Right ventricle myocardium superior (tissue), 1 donor: ENCODE measurements around the gene MALL. TPM values are rescaled to one million over a fixed set of nuclear protein-coding genes. Genes with fewer than 3 reads are reported as not detected.
A peak's percentile ranks its signal among the peaks of the same experiment; 100 is the strongest.
"Not testable (repeated sequence)": the region's sequence is repeated elsewhere in the genome, so short reads cannot be mapped to it uniquely, and the experiment has no call there.

Experiments used
- ATAC-seq: fragments of 200-7000 bp; cut with Tn5 transposase; one replicate; pipeline ENCODE4 v1.9.1; 2020; ENCODE audit warnings: mild to moderate bottlenecking; ENCODE audit not compliant: poor library complexity
- DNase-seq: peaks from one replicate; pipeline ENCODE4 v3.0.0-alpha.2; 2020
- intact Hi-C: fragments of 100-400 bp; cut with DNase I; formaldehyde crosslinking; loops from one replicate; pipeline ENCODE4 v1.11.2; 2022
- total RNA-seq: library from RNA; stranded (reverse); fragmentation: NEBNext Ultra II Directional; extraction: Animal tissue kit (Norgen Biotek cat#: 25700); gene quantifications from one replicate; pipeline ENCODE4 v1.2.1, GENCODE V29; 2021
- donor health status: DM: no; HTN: yes; CAD: no; lungs with severe emphysema.

The MALL gene
- total RNA-seq, 1 donor from 2014 or later: 9.9 TPM

DNA sequence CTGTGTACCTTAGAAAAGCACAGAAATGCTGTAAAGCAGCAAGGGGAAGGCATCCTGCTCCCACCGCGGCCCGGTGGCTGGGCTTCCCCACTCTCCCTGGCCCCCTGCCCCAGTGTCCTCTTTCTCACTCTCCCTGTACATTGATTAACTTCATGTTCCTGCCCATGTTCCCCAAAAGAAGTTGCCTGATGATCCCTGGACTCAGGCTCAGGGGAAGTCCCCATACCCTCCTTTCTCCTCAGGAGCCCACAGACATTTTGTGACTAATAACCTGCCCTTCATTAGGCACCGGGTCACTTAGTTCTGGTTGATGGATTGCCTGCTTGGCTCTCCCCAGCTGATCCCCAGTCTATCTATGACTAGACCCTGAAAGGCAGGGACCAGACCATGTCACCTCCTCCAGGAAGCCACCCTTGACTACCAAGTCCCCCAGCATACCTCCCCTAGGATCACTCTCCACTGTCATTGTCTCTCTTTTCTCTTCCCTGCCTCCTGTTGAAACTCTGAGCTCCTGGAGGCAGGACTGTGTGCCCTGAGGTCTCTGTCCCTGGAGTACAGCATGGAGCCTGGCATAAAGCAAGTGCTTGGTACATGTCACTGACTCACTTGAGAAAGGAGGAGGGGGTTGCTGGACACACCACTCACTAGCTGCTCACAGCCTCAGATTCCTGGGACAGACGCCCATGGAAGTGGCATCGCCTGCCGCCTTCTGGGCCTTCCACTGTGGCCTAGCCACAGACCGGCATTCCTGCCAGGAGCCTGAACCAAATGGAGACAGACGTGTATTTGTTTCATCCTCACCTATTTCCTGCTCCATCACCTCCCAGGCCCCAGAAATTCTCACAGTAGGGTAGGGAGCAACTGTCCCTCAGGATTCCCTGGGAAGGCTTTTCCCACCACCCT, 13.5 kb downstream of the MALL start:
- intact Hi-C loops: no loop called here

DNA sequence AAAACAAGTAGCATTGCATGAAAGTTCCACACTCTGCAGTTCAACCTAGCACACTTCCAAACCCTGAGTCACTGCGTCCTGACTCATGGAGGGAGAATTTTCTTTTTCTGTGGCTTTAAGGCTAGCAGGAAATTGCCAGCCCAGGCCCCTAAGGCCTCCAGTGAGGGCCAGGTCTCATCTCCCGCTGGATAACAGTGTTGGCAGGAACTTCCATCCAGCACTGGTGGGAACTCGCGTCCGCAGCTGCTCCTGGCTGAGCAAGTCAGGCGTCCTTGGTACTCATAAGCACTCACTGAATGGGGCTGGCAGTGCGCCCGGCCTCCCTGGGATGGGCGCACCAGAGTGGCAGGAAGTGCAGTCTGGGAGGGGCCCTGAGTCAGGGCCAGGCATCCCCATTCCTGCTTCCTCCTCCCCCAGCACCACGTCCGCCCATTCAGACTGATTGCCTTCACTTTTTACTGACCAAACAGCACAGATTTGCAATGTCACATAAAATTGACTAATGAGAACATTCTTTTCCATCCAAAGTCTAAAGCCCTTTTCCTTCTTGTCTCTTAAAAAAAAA, 14.3 kb downstream of the MALL start:
- intact Hi-C loops: no loop called here
- peak; percentile 96 for ATAC-seq

More for the DNA sequence above, 13.5 kb downstream of the MALL start:
- DNase-seq (peak; percentile 47), ATAC-seq (no peak)

DNA sequence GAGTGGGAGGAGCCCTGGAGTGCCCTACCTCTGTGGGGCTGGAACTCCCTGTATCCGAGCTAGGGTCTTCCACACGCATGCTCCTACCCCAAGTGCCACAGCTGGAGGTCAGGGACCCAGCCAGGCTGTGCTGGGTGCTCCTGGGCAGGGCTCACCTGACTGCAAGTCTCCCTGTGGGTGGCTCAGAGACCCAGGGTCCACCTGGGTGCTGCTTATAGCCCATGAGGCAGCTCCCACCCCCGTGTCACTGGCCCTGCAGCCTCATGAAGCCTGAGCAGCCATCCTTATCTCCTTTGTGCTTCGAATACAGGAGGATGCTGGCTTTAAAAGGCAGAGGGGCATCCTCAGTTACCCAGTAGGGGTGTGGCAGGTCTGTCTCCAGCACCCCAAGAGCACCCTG, 14.7 kb downstream of the MALL start:
- DNase-seq, ATAC-seq, intact Hi-C loops: not testable (repeated sequence)

More for the DNA sequence above, 14.3 kb downstream of the MALL start:
- peak; percentile 99 for DNase-seq

DNA sequence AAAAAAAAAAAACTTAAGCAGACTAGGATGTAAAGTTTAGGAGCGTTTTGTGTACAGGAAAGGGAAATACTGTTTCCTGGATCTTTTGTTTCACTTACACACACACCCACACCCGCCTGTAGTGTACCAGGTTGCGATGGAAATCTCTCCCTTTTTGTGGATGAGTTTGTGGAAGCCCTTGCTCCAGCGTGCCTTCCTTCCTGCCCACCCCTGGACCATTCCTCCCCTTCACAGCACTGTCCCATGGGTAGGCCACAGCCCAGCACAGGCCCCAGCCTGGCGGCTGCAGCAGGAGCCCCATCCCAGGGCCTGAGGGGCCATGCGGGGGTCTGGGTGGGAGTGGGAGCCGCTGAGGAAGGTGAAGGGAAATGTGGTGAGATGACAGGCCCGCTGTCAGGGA, 15.1 kb downstream of the MALL start:
- no peak for ATAC-seq
- DNase-seq: no peak
- intact Hi-C loops: no loop called here

DNA sequence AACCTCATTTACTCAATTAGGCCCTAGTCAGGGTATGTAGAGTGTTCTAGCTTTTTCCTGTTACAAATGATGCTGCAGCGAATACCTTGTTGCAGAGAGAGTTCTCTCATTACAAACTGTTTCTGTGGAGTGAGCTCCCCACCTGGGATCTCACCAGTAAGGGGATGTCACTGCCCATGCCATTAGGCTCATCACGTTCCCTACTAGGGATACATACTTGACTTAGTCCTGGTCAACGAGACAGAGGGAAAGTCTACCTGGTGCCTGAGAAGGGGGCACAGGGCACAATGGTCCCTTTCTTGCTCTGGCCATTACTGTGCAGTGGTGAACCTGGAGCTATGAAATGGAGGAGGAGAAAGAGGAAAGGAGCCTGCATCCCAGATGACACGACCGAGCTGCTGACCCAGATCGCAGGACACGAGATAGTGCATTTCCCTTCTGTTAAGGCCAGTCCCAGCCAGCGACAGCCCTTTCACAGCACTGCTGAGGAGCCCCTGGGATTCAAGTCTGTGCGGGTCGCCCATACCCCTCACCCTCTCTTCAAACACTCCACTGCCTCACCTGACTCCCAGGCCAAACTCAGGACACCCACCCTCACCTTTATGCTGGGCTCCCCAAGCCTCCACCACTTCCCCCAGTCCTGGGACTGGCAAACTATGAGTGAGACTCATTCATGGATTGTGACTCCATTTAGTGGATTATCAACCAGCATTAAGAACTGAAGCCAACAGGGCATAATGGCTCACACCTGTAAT, 16.0 kb downstream of the MALL start:
- intact Hi-C loops: no loop called here
- no peak for ATAC-seq
- no peak for DNase-seq

DNA sequence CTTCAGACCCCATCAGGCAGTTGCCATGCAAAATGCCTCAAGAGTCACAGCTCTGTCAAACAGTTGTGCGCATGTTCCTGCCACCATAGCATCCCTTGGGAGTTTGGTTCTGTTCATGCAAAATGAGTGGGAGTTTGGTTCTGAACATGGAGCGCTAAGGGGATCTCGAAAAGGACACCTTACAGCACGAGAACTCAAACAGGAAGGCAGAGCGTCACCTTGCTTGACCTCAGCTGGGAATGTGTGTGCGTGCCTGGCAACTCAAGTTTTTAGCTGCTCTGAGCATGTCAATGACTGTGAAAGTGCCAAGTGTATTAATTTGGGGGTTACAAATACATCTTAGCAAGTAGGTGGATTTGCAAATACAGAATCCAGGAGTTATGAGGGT, 16.6 kb downstream of the MALL start:
- DNase-seq: no peak
- no peak for ATAC-seq
- intact Hi-C loops: no loop called here

DNA sequence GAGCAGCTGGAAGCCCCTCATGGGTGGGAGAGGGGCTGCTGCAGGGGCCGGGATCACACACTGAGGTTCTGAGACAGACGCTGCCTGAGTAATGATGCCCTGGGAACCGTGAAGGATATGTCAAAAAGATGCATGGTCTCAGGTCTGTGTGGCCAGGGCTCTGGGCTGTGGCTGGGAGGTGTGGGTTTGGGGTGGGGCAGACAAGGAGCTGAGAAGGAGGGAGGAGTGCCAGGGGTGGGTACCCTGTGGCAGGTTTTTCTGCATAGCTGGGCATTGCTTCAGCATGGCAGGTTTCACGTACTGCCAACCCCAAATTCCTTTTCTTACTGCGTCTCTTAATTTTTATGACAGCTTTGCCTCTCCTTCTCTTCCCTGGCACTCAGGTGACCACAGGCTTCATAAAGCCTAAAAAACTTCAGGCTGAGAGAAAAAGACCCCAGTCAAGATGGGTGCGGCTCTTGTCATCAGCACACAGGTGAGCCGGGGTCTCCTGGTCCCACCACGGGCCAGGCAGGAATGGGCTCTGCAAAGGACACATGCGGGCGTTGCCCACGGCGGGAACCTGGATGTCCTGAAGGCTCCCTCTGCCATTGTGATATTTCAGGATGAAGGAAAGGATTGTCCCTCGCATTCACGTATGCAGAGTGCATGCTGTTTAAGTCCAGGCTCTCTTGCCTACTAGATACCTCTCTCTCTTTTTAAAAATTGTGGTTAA, 18.0 kb downstream of the MALL start:
- DNase-seq (no peak), ATAC-seq (no peak)
- intact Hi-C loops: no loop called here

DNA sequence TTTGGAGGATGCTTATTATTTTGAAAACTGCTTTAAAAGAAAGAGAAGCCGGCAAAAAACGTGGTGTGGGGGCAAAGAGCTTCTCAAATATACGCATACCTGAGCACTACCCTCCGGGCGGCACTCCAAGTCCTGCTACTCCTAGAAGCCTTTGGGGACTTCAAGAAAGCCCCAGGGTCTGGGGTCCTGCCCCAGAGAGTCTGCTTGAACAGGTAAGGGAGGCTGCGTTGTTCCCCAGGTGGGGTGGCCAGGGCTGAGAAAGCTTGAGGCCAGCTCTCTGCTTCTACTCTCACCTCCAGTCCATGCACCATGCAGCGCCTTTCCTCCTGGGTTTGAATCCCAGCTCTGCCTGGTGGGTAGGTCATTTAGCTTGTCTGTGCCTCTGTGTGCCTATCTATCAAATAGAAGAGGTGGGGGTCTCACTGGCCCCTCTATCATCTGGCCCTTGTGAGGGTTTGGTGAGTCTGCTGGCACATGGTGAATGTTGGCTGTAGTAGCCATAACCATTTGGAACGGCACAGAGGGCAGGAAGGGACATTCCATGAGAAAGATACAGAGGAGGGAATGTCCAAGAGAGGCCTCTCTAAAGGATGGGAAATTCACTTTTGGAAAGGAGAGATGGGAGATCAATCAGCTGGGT, 19.5 kb downstream of the MALL start:
- no peak for ATAC-seq
- intact Hi-C loops: no loop called here
- DNase-seq: no peak

DNA sequence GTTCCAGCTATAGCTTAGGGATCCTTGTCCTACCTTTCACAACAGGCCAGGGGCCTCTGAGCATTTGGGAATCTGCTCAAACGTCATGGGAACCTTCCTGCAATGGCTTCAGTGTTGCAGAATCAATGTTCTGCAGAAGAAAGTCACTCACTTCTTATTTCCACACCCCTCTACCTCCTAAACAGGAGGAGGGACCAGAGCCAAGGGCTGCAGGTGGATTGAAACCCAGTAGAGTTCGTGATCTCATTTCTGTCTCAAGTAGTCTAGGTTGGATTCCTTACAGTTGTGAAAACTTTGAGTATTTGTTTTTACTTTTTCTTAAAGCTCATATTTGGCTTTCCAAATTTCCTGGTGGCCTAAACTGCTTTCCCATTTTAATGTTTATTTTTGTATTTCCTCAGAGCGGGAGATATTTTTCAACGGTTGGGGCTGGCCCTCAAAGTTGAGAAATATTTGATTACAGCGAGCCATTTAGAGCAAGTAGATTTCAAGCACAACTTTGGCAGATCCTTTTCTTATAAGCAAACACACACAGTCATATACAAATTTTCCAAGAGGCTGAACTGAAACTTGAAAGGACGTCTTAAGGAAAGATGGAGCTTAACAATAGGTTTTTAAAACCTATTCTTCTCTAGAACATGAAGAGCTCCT, 20.6 kb downstream of the MALL start:
- ATAC-seq, intact Hi-C loops, DNase-seq: not testable (repeated sequence)

DNA sequence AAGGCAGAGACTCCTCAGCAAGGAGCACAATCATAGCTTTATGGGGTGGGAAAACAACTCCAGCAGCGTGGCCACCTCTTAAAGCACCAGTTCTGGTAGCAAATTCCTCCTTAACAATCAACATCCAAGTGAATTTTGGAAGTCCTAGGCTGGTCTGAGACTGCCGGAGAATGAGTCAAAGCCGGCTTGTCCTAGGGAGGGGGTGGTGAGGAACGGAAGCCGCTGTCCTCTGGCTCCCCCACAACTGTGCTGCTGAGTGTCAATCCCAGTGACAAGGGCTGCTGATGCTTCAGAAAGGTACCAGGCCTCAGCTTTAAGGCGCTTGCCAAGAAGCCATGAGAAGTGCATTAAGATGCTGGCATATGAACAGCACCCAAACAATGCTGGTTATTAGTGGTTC, 21.7 kb downstream of the MALL start:
- DNase-seq, ATAC-seq, intact Hi-C loops: not testable (repeated sequence)

DNA sequence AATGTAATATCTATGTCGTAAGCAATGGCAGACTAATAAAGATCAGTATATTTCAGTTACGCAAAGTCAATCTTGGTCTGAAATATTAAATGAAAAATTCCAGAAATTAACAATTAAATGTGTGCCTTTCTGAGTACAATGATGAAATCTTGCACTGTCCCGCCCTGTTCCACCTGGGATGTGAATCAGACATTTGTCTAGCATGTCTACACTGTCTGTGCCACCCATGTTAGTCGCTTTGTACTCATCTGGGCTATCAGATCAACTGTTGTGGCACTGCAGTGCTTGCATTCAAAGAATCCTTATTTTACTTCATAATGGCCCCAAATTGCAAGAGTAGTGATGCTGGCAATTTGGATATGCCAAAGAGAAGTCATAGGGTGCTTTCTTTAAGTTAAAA, 25.5 kb downstream of the MALL start:
- ATAC-seq, intact Hi-C loops: not testable (repeated sequence)

DNA sequence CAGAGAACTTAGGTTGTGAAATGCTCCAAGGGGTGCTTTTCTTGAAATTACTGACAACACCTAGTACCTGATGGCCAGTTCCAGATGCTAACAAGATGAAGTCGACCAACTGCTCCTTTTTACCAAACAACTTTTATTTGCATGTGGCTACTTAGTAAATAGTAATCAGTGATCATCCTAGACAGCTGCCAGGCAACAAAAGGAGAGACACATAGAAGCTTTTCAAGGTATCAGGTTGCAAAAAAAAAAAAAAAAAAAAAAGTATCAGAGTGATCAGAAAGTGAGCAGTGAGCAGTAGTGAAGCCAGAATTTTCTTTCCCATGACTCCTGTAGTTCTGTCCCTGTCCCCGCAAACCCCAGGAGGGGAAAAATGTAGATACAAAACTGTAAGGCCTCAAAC, 31.9 kb downstream of the MALL start:
- DNase-seq, intact Hi-C loops, ATAC-seq: not testable (repeated sequence)

More for the DNA sequence above, 25.5 kb downstream of the MALL start:
- not testable (repeated sequence) for DNase-seq

DNA sequence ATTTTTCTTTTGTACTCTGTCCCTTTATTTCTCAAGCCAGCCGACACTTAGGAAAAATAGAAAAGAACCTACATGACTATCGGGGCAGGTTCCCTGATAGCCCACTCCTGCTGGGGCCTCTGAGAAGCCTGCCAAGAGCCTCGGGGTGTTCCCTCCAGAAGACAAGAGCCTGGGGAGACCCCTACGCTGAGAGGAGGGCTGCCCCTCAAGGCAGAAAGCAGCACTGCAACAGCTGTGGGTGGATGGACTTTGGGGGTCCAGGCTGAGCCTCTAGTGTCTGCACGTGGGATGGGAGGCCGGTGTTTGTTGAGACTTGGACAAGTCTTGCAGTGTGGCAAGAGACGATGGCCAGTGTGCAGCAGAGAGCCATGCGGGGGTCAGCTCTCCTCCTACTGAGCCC, 32.5 kb downstream of the MALL start:
- intact Hi-C loops, ATAC-seq: not testable (repeated sequence)

DNA sequence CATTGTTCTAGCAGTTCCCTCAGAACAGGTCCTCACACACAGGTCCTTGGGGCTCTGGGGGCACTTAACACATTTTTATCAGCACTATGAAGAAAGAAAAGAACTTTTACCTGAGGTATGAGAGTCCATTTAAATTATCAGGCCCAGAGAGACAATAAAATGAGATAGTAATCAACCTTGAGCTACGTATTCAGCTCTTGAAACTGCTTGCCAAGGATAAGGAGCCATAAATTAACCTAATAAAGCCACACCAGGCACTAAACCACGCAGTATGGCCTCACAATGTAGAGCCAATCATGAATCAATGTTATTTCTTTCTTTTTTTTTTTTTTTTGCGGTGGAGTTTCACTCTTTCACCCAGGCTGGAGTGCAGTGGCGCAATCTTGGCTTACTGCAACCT, 37.5 kb downstream of the MALL start:
- ATAC-seq, DNase-seq, intact Hi-C loops: not testable (repeated sequence)

More for the DNA sequence above, 32.5 kb downstream of the MALL start:
- not testable (repeated sequence) for DNase-seq

DNA sequence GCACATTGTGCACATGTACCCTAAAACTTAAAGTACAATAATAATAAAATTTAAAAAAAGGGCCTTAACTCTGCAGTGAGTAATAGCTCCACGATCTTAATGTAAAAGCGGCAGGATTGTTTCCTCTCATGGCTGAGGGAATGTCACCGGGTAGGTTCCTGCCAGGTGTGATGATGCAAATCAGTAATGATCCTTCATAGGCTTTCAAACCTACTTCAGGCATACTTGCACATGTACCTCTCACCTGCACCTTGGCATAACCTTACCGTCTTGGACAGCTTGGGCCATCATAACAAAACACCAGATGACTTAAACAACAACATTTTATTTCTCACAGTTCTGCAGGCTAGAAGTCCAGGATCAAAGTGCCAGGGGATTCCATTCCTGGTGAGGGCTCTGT, 39.7 kb downstream of the MALL start:
- DNase-seq, intact Hi-C loops, ATAC-seq: not testable (repeated sequence)

DNA sequence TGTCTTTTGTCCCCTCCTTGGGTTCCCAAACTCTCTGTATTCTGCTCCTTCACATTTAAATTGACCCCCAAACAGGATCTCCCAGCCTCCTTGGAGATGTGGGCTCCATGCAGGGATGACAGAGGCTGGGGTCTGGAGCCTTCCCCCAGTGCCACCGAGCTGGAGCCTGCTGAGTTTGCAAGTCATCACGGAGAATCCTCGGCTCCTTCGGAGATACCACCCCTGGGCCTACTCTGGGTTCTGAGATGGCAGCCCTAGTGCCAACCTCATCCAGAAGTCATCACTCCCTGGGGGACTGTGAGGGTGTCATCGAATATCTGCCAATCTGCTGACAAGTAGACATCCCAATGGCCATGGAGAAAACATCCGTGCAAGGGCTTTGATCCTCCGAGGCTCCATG, 45.8 kb downstream of the MALL start:
- ATAC-seq, intact Hi-C loops, DNase-seq: not testable (repeated sequence)

DNA sequence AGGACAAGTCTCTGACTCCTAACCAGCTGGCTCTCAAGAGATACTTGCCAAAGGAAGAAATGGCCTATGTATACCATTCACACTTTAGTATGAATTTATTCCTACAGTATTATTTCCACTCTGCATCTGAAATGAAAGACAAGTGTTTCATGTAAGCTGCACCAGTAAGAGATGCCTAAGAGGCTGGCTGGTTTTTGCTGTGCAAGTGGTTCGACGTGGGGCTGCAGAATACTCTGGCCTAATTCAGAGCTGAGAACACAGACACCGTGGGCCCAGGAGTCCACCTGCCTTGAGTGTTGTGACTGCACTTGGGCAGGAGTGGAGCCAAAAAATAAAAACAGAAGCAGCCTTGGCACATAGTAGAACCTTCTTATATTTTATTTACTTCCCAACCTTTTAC, 47.5 kb downstream of the MALL start:
- DNase-seq, intact Hi-C loops, ATAC-seq: not testable (repeated sequence)

DNA sequence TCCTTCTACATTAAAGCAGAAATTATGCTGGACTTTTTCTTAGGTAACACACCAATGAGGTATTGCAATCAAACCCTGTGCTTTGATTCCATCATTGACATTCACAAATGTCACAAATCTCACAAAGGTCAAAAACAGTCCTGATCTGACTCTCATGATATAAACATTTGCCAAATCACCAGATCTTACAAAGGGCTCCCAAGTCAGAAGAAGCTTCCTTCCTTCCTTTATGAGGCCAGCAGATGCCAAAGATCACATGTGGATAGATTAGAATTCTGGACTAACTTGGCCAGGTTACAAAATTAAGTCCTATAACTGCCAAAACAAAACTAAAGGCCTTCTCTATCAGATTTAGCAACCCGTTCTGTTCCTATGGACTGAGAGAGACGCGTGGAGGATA, 53.3 kb downstream of the MALL start:
- intact Hi-C loops, DNase-seq, ATAC-seq: not testable (repeated sequence)
